HL-60 (cell line): ENCODE data around the gene RALGAPB.
"Not testable (repeated sequence)": the region's sequence is repeated elsewhere in the genome, so short reads cannot be mapped to it uniquely, and the experiment has no call there.

Experiments
- DNase-seq, 2 experiments: peaks; one replicate each; pipeline ENCODE4 v3.0.0-alpha.2; 2010 to 2020; ENCODE audit warnings: low read depth in 1 of 2, low spot score in 1 of 2
- H3K27ac ChIP-seq: fragments of 250-450 bp; sonication (Bioruptor Pico); replicated peaks from 2 replicates; pipeline ENCODE4 v1.5.1; 2020; ENCODE audit warnings: mild to moderate bottlenecking, moderate library complexity
- H3K27me3 ChIP-seq: fragments of 250-450 bp; sonication (Bioruptor Pico); 2 replicates; pipeline ENCODE4 v1.5.1; 2021; ENCODE audit warnings: mild to moderate bottlenecking, moderate library complexity; ENCODE audit not compliant: insufficient read depth, poor library complexity, severe bottlenecking
- H3K4me3 ChIP-seq: replicated peaks from 2 replicates; pipeline ENCODE4 v1.5.1; 2011; ENCODE audit warnings: mild to moderate bottlenecking, control low read depth, low read length; ENCODE audit not compliant: insufficient read depth
- CTCF ChIP-seq: IDR thresholded peaks from one replicate; pipeline ENCODE4 v1.5.1; 2011; ENCODE audit warnings: low read length, control low read depth, inconsistent platforms; ENCODE audit not compliant: insufficient read depth
- GABPA ChIP-seq: IDR thresholded peaks from 2 replicates; pipeline ENCODE4 v1.6.1; 2012; ENCODE audit warnings: low read depth
- POLR2AphosphoS5 ChIP-seq: IDR thresholded peaks from 2 replicates; pipeline ENCODE4 v1.6.1; 2012; ENCODE audit warnings: low read depth
- REST ChIP-seq: IDR thresholded peaks from 2 replicates; pipeline ENCODE4 v1.6.1; 2012; ENCODE audit warnings: low read depth; ENCODE audit not compliant: insufficient replicate concordance
- SPI1 ChIP-seq: IDR thresholded peaks from 2 replicates; pipeline ENCODE4 v1.6.1; 2012; ENCODE audit warnings: low read depth, mild to moderate bottlenecking, borderline replicate concordance

Gene RALGAPB

GRCh38 chr20:38437796-38438195, 34.8 kb upstream of the RALGAPB start:
- Histone ChIP-seq H3K4me3 (no peak overlapping the region), H3K27me3 (no peaks in the 10 kb centered on the region), H3K27ac (no peak overlapping the region)
- TF ChIP-seq GABPA (no peak), SPI1 (no peak), REST (no peak), CTCF (no peak), POLR2AphosphoS5 (no peak)
- no peak for DNase-seq

- H3K27me3 ChIP-seq, DNase-seq, H3K27ac ChIP-seq, H3K4me3 ChIP-seq: not testable (repeated sequence)
Measured at GRCh38 chr20:38441110-38441509, 31.5 kb upstream of the RALGAPB start.

- TF ChIP-seq POLR2AphosphoS5: no peak
- no peak for TF ChIP-seq CTCF
- no peak for TF ChIP-seq GABPA
- TF ChIP-seq REST: no peak
- TF ChIP-seq SPI1: no peak
- Histone ChIP-seq H3K4me3 (no peak overlapping the region), H3K27ac (no peak overlapping the region), H3K27me3 (no peaks in the 10 kb centered on the region)
- DNase-seq: no peak
Measured at GRCh38 chr20:38441916-38442315, 30.7 kb upstream of the RALGAPB start.

GRCh38 chr20:38445381-38445796, 27.3 kb upstream of the RALGAPB start:
- TF ChIP-seq GABPA (no peak), SPI1 (no peak), REST (no peak), CTCF (no peak), POLR2AphosphoS5 (no peak)
- H3K4me3 ChIP-seq: no peak overlapping the region
- H3K27me3 ChIP-seq: no peaks in the 10 kb centered on the region
- no peak for DNase-seq
- no peak overlapping the region for H3K27ac ChIP-seq
